IMR-90 (cell line): Measurements from ENCODE around the gene ST3GAL5. TPM values are rescaled to one million over a fixed set of nuclear protein-coding genes. Genes with fewer than 3 reads are reported as not detected.

ENCODE experiments used
- ATAC-seq: fragments of 200-7000 bp; cut with Tn5 transposase; 2 replicates; pipeline ENCODE4 v1.9.1; 2020; ENCODE audit warnings: low read depth, mild to moderate bottlenecking, moderate library complexity
- BruUV-seq: library from RNA; stranded (reverse); fragments of 400-500 nt; replicated peaks from 2 replicates; lab custom pipeline; 2021; lab: Mats Ljungman, UMichigan
- CTCF ChIA-PET: fragments of 300-600 bp; formaldehyde crosslinking; extraction: SDS; loops from one replicate; lab custom pipeline; 2021; ENCODE audit warnings: antibody characterized with exemption; lab: Yijun Ruan, JAX
- POLR2A ChIA-PET: fragments of 300-600 bp; sonication (Branson Sonifier 250); formaldehyde crosslinking; loops from one replicate; lab custom pipeline; 2022; ENCODE audit warnings: antibody characterized with exemption; ENCODE audit not compliant: unreplicated experiment; lab: Charles Lee
- DNase-seq: peaks from one replicate; pipeline ENCODE4 v3.0.0; 2013
- H2AFZ ChIP-seq: replicated peaks from 2 replicates; pipeline ENCODE3; 2013; ENCODE audit warnings: low read length, mild to moderate bottlenecking; ENCODE audit not compliant: poor library complexity
- H2AK5ac ChIP-seq: 2 replicates; pipeline ENCODE4 v1.6.1; 2013; ENCODE audit warnings: low read depth, low read length, inconsistent platforms
- H2AK9ac ChIP-seq: replicated peaks from 2 replicates; pipeline ENCODE3; 2013; ENCODE audit warnings: mild to moderate bottlenecking, low read depth, low read length, moderate library complexity; ENCODE audit not compliant: poor library complexity
- H2BK120ac ChIP-seq: 2 replicates; pipeline ENCODE4 v1.6.1; 2013; ENCODE audit warnings: low read depth, low read length, inconsistent platforms
- H2BK15ac ChIP-seq: 3 replicates; pipeline ENCODE4 v1.6.1; 2013; ENCODE audit warnings: low read depth, low read length, inconsistent platforms
- H2BK20ac ChIP-seq: 2 replicates; pipeline ENCODE4 v1.6.1; 2013; ENCODE audit warnings: low read depth, mild to moderate bottlenecking, inconsistent platforms, low read length, moderate library complexity
- H2BK5ac ChIP-seq: 2 replicates; pipeline ENCODE4 v1.6.1; 2013; ENCODE audit warnings: mild to moderate bottlenecking, low read depth, low read length, inconsistent platforms; ENCODE audit not compliant: poor library complexity, severe bottlenecking
- H3K14ac ChIP-seq: replicated peaks from 2 replicates; pipeline ENCODE4 v1.6.1; 2013; ENCODE audit warnings: low read depth, low read length, inconsistent platforms
- H3K18ac ChIP-seq: 2 replicates; pipeline ENCODE4 v1.6.1; 2013; ENCODE audit warnings: low read depth, low read length, control low read depth
- H3K23ac ChIP-seq: 2 replicates; pipeline ENCODE4 v1.6.1; 2013; ENCODE audit warnings: low read depth, low read length, inconsistent platforms
- H3K27ac ChIP-seq: 2 replicates; pipeline ENCODE4 v1.5.1; 2013; ENCODE audit warnings: mild to moderate bottlenecking, control low read depth, low read length; ENCODE audit not compliant: insufficient read depth
- H3K27me3 ChIP-seq: 2 replicates; pipeline ENCODE4 v1.6.1; 2013; ENCODE audit warnings: low read length; ENCODE audit not compliant: control insufficient read depth, insufficient read depth
- H3K36me3 ChIP-seq: 2 replicates; pipeline ENCODE4 v1.6.1; 2013; ENCODE audit warnings: low read length, mixed read lengths; ENCODE audit not compliant: control insufficient read depth, insufficient read depth
- H3K4ac ChIP-seq: 2 replicates; pipeline ENCODE4 v1.6.1; 2013; ENCODE audit warnings: low read depth, low read length, inconsistent platforms
- H3K4me1 ChIP-seq: 2 replicates; pipeline ENCODE4 v1.6.1; 2013; ENCODE audit warnings: low read length, mixed read lengths; ENCODE audit not compliant: control insufficient read depth, insufficient read depth
- H3K4me2 ChIP-seq: 2 replicates; pipeline ENCODE4 v1.6.1; 2013; ENCODE audit warnings: low read depth, mild to moderate bottlenecking, control low read depth, low read length, moderate library complexity
- H3K4me3 ChIP-seq: 2 replicates; pipeline ENCODE4 v1.5.1; 2013; ENCODE audit warnings: low read depth, mild to moderate bottlenecking, control low read depth, low read length, moderate library complexity; ENCODE audit not compliant: insufficient read depth
- H3K56ac ChIP-seq: 2 replicates; pipeline ENCODE4 v1.6.1; 2013; ENCODE audit warnings: low read length, inconsistent platforms; ENCODE audit not compliant: insufficient read depth; ENCODE audit errors: extremely low read depth
- H3K79me1 ChIP-seq, 2 experiments: 2 replicates each; pipeline ENCODE4 v1.6.1; 2013; ENCODE audit warnings: low read length in 2 of 2, inconsistent platforms in 1 of 2, low read depth in 1 of 2
- H3K9ac ChIP-seq: 2 replicates; pipeline ENCODE4 v1.6.1; 2013; ENCODE audit warnings: low read depth, low read length, control low read depth
- H3K9me1 ChIP-seq: 2 replicates; pipeline ENCODE4 v1.6.1; 2013; ENCODE audit warnings: low read length, inconsistent platforms; ENCODE audit not compliant: insufficient read depth
- H3K9me3 ChIP-seq: 2 replicates; pipeline ENCODE4 v1.6.1; 2013; ENCODE audit warnings: low read length; ENCODE audit not compliant: control insufficient read depth, insufficient read depth
- H4K20me1 ChIP-seq: 2 replicates; pipeline ENCODE4 v1.6.1; 2013; ENCODE audit warnings: low read length, inconsistent platforms; ENCODE audit not compliant: insufficient read depth
- H4K5ac ChIP-seq: 2 replicates; pipeline ENCODE4 v1.6.1; 2013; ENCODE audit warnings: mild to moderate bottlenecking, low read depth, low read length, control low read depth
- H4K8ac ChIP-seq, 2 experiments: 2 replicates each; pipeline ENCODE4 v1.6.1; 2013; ENCODE audit warnings: low read depth in 2 of 2, low read length in 2 of 2, control low read depth in 1 of 2, inconsistent platforms in 1 of 2
- H4K91ac ChIP-seq: 2 replicates; pipeline ENCODE4 v1.6.1; 2013; ENCODE audit warnings: low read depth, low read length, inconsistent platforms; ENCODE audit not compliant: insufficient read depth
- BHLHE40 ChIP-seq: fragments of 150-350 bp; IDR thresholded peaks from 2 replicates; pipeline ENCODE4 v1.6.1; 2016; ENCODE audit warnings: mild to moderate bottlenecking, low read depth, low read length
- FOS ChIP-seq: fragments of 150-350 bp; IDR thresholded peaks from 2 replicates; pipeline ENCODE4 v1.6.1; 2016; ENCODE audit warnings: low read depth, low read length
- MXI1 ChIP-seq: IDR thresholded peaks from 2 replicates; pipeline ENCODE4 v1.6.1; 2012; ENCODE audit warnings: low read depth, mild to moderate bottlenecking, low read length, moderate library complexity, borderline replicate concordance
- NFE2L2 ChIP-seq: fragments of 150-350 bp; IDR thresholded peaks from 2 replicates; pipeline ENCODE4 v1.6.1; 2016; ENCODE audit warnings: low read depth, mild to moderate bottlenecking, low read length
- POLR2A ChIP-seq: IDR thresholded peaks from 2 replicates; pipeline ENCODE4 v1.6.1; 2012; ENCODE audit warnings: mild to moderate bottlenecking, low read depth, low read length
- SMC3 ChIP-seq: fragments of 150-350 bp; IDR thresholded peaks from 2 replicates; pipeline ENCODE4 v1.6.1; 2016; ENCODE audit warnings: low read depth, mild to moderate bottlenecking, antibody characterized with exemption, low read length, moderate library complexity
- WGBS, 2 experiments: methylation state at CpG; one replicate each; pipeline versions ENCODE4 v1.1.5 to v1.1.7; 2013; ENCODE audit warnings: missing lambda C conversion rate in 2 of 2; ENCODE audit not compliant: insufficient read length in 1 of 2; ENCODE audit errors: extremely low coverage in 2 of 2; 5-methylcytosine and 5-hydroxymethylcytosine counted together
- dilution Hi-C: fragments of 300-500 bp; cut with HindIII; formaldehyde crosslinking; loops from one replicate; pipeline ENCODE4 v1.14.3; 2018; ENCODE audit warnings: low sequenced_read_pairs; ENCODE audit not compliant: unreplicated experiment
- in situ Hi-C: fragments of 300-500 bp; cut with MboI; formaldehyde crosslinking; loops from 3 replicates; pipeline ENCODE4 v1.14.3; 2019; ENCODE audit warnings: low sequenced_read_pairs, inconsistent platforms, mixed read lengths
- intact Hi-C: fragments of 100-400 bp; cut with micrococcal nuclease; formaldehyde crosslinking; loops from 2 replicates; pipeline ENCODE4 v1.10.0; 2022
- polyA plus RNA-seq, 3 experiments: library from polyadenylated mRNA; depleted of rRNA; stranded (reverse); fragments of >200 nt; gene quantifications; 2 replicates each; pipeline ENCODE4 v1.2.3, GENCODE V29; 2012; ENCODE audit warnings: low replicate concordance in 1 of 3
- total RNA-seq: library from RNA; depleted of rRNA; stranded (reverse); fragments of >200 nt; gene quantifications from 2 replicates; pipeline ENCODE4 v1.2.3, GENCODE V29; 2012
- TF ChIP-seq, protein P1 (sequence below): conservative IDR thresholded peaks from 2 replicates; pipeline ENCODE4 v1.5.1; 2012; ENCODE audit warnings: mild to moderate bottlenecking, low read depth, low read length, improper control_type of control experiment

Gene ST3GAL5
- total and polyA plus RNA-seq, 2 of the 4 experiments (the other 2 are of a cell fraction), result 16.8 to 21.0 TPM

DNA sequence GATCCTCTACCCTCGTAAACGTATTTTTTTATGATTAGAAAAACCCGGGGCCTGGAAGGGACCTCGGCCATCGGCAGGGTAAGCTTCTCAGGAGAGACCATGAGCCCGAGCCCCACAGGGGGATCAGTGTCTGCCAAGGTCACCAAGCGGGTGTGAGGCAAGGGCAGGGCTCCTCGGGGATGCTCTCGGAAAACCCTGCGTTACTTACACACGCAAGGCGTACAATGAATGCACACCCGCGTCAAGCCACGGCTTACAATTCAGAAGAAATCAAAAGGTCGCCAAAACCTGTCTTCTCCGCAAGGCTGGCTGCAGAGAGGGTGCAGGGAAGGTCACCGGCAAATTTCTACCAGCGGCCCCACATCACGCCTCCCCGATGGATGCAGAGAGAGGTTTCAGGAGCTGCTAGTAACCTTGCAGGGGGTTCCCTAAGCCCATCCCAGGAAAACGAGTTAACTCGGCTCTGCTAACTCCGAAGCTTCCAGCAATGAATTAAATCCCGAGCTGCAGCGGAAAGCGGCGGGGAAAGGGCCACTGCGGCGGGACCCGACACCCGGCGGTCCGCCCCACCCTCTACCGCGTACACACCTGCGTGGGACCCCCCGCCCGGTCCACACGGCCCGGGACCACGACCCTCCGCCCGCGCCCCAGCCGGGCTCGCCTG, 638 bp downstream of the ST3GAL5 start:
- Histone ChIP-seq H3K27ac (peak overlapping the region; percentile 38; the same call in 1 of the 2 replicates), H3K23ac (peak overlapping the region; percentile 74), H2AK9ac (peak overlapping the region; percentile 53), H3K9me1 (0 out of 2 replicates have a peak, but pooled peaks cover 6% of the 10 kb centered on the region), H3K27me3 (no peaks in the 10 kb centered on the region), H3K36me3 (no peaks in the 10 kb centered on the region), H2BK120ac (peak overlapping the region; percentile 35), H2AFZ (peak overlapping the region; percentile 88), H3K4ac (peak overlapping the region; percentile 54), H3K4me2 (peak overlapping the region; percentile 93), H2BK5ac (no peak overlapping the region), H3K4me3 (peak overlapping the region; percentile 55), H4K8ac (peak overlapping the region in 1 of 2 experiments; percentile 14; a peak in 1 of 4 replicates), H2BK15ac (no peak overlapping the region), H3K4me1 (peaks cover 13% of the 10 kb centered on the region), H2AK5ac (no peak overlapping the region), H2BK20ac (no peak overlapping the region; the same call in 1 of the 2 replicates), H3K79me1 (peaks cover 0 to 13% of the 10 kb centered on the region in 2 experiments; a peak in 2 of 4 replicates), H4K91ac (no peak overlapping the region; the same call in 1 of the 2 replicates), H3K14ac (peak overlapping the region; percentile 28; the same call in 1 of the 2 replicates), H3K56ac (no peak overlapping the region), H4K5ac (no peak overlapping the region), H4K20me1 (0 out of 2 replicates have a peak, but pooled peaks cover 5% of the 10 kb centered on the region), H3K9ac (peak overlapping the region; percentile 62), H3K9me3 (no peaks in the 10 kb centered on the region), H3K18ac (no peak overlapping the region)
- 0 out of 2 replicates have a peak, but pooled peaks have one; percentile 0 for ATAC-seq
- in situ Hi-C loops, result no loop called here
- WGBS, 2 experiments, result 0% methylated on average over 12 of the region's 47 CpGs; no CpG with 5 or more reads in 1 of the 2 experiments
- no TSS peak for BruUV-seq
- CTCF ChIA-PET, result interaction anchor here (0.5 to 2.8 kb wide), 8 partner anchors 17 to 163 kb away, joined by 3 to 23 read pairs (median 4); no protein-coding TSS in a partner anchor
- no peak for DNase-seq
- intact Hi-C loops, result loop anchor here (2.0 kb wide), 2 partner anchors 111 to 191 kb away; no protein-coding TSS in a partner anchor
- POLR2A ChIA-PET, result no interaction called here
- TF ChIP-seq MXI1, result peak; percentile 1; the same call in 1 of the 2 replicates
- no peak for TF ChIP-seq SMC3
- TF ChIP-seq, protein P1, sequence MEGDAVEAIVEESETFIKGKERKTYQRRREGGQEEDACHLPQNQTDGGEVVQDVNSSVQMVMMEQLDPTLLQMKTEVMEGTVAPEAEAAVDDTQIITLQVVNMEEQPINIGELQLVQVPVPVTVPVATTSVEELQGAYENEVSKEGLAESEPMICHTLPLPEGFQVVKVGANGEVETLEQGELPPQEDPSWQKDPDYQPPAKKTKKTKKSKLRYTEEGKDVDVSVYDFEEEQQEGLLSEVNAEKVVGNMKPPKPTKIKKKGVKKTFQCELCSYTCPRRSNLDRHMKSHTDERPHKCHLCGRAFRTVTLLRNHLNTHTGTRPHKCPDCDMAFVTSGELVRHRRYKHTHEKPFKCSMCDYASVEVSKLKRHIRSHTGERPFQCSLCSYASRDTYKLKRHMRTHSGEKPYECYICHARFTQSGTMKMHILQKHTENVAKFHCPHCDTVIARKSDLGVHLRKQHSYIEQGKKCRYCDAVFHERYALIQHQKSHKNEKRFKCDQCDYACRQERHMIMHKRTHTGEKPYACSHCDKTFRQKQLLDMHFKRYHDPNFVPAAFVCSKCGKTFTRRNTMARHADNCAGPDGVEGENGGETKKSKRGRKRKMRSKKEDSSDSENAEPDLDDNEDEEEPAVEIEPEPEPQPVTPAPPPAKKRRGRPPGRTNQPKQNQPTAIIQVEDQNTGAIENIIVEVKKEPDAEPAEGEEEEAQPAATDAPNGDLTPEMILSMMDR, result no peak
- no peak for TF ChIP-seq NFE2L2
- no peak for TF ChIP-seq POLR2A
- no peak for TF ChIP-seq BHLHE40
- TF ChIP-seq FOS, result no peak
- dilution Hi-C loops, result no loop called here
